SU-DHL-6 (cell line): Measurements from ENCODE around the gene ZNF268.

ENCODE experiments used
- H2AFZ ChIP-seq: fragments of 200-600 bp; sonication (generic); 2 replicates; pipeline ENCODE4 v1.6.1; 2014; ENCODE audit warnings: low read depth, mild to moderate bottlenecking, moderate library complexity, mixed read lengths, antibody characterized with exemption, low read length; ENCODE audit not compliant: severe bottlenecking
- H3F3A ChIP-seq: fragments of 200-600 bp; shearing (Covaris generic); 2 replicates; pipeline ENCODE4 v1.6.0; 2016; ENCODE audit warnings: antibody characterized with exemption, mild to moderate bottlenecking; ENCODE audit not compliant: insufficient read depth
- H3K27ac ChIP-seq: fragments of 200-600 bp; sonication (generic); 2 replicates; pipeline ENCODE4 v1.5.1; 2016; ENCODE audit warnings: low read depth, mild to moderate bottlenecking, low read length, moderate library complexity, mixed read lengths
- H3K27me3 ChIP-seq: fragments of 200-600 bp; sonication (generic), shearing (Covaris generic); 2 replicates; pipeline ENCODE4 v1.6.0; 2014; ENCODE audit warnings: mild to moderate bottlenecking, low read length
- H3K36me3 ChIP-seq: fragments of 200-600 bp; sonication (generic); 2 replicates; pipeline ENCODE4 v1.6.1; 2014; ENCODE audit warnings: mild to moderate bottlenecking, low read length, mixed read lengths
- H3K4me2 ChIP-seq: fragments of 300-600, 200-600 bp; shearing (Covaris generic), sonication (generic); 2 replicates; pipeline ENCODE4 v1.6.0; 2014; ENCODE audit warnings: low read length, low read depth, mild to moderate bottlenecking; ENCODE audit not compliant: poor library complexity, severe bottlenecking
- H3K4me3 ChIP-seq: fragments of 200-600 bp; sonication (generic); 2 replicates; pipeline ENCODE4 v1.5.1; 2014; ENCODE audit warnings: antibody characterized with exemption, low read length, mild to moderate bottlenecking, mixed read lengths; ENCODE audit not compliant: insufficient read depth, poor library complexity, severe bottlenecking
- H3K79me2 ChIP-seq: fragments of 200-600 bp; sonication (generic); 2 replicates; pipeline ENCODE4 v1.6.1; 2014; ENCODE audit warnings: mild to moderate bottlenecking, low read length, moderate library complexity; ENCODE audit not compliant: insufficient read depth
- H3K9ac ChIP-seq: fragments of 200-600 bp; sonication (generic); 2 replicates; pipeline ENCODE4 v1.7.0; 2014; ENCODE audit warnings: mild to moderate bottlenecking, low read length
- H3K9me2 ChIP-seq: fragments of 200-600 bp; sonication (generic); replicated peaks from 2 replicates; pipeline ENCODE4 v1.6.1; 2014; ENCODE audit warnings: low read length; ENCODE audit not compliant: insufficient read depth
- H3K9me3 ChIP-seq: fragments of 200-600 bp; sonication (generic); 2 replicates; pipeline ENCODE4 v1.6.1; 2014; ENCODE audit warnings: low read length, mixed read lengths; ENCODE audit not compliant: insufficient read depth
- H4K20me1 ChIP-seq: fragments of 200-600 bp; sonication (generic); 2 replicates; pipeline ENCODE4 v1.6.1; 2014; ENCODE audit warnings: low read depth, mild to moderate bottlenecking, antibody characterized with exemption, low read length, moderate library complexity, mixed read lengths
- CTCF ChIP-seq: fragments of 200-600 bp; sonication (generic); IDR thresholded peaks from one replicate; pipeline ENCODE4 v1.5.1; 2017; ENCODE audit warnings: antibody characterized with exemption, mild to moderate bottlenecking, low read length, moderate library complexity; ENCODE audit not compliant: insufficient read depth, poor library complexity, severe bottlenecking
- EZH2phosphoT487 ChIP-seq: fragments of 200-600 bp; sonication (generic), shearing (Covaris generic); conservative IDR thresholded peaks from 2 replicates; pipeline ENCODE4 v1.6.1; 2018; ENCODE audit warnings: mild to moderate bottlenecking, antibody characterized with exemption, low read length, moderate library complexity, mixed read lengths

ZNF268 gene

GRCh38 chr12:133181238-133181959, at the start of gene ZNF268:
Gene ZNF268 (plus strand): TSS chr12:133181495. CDS start chr12:133181998, 503 bp downstream.
- H4K20me1 ChIP-seq = no peaks in the 10 kb centered on the region
- H3F3A ChIP-seq = no peaks in the 10 kb centered on the region
- peak within 1 kb of the TSS; percentile 90 for H2AFZ ChIP-seq
- peaks cover 28% of the 10 kb centered on the region; the same call in 1 of the 2 replicates for H3K9me3 ChIP-seq
- peak within 1 kb of the TSS; percentile 54 for H3K4me2 ChIP-seq
- H3K4me3 ChIP-seq = peak within 1 kb of the TSS; percentile 65
- TF ChIP-seq CTCF (peak; percentile 70), EZH2phosphoT487 (no peak)
- no peaks in the 10 kb centered on the region for H3K79me2 ChIP-seq
- H3K27ac ChIP-seq = no peak within 1 kb of the TSS
- no peaks in the 10 kb centered on the region for H3K27me3 ChIP-seq
- H3K9ac ChIP-seq = peak within 1 kb of the TSS; percentile 54
- peaks cover 11% of the 10 kb centered on the region for H3K36me3 ChIP-seq
- H3K9me2 ChIP-seq = no peaks in the 10 kb centered on the region

GRCh38 chr12:133135747-133136146, 45.5 kb upstream of the ZNF268 start:
- Histone ChIP-seq H3K79me2 (no peaks in the 10 kb centered on the region), H2AFZ (no peak overlapping the region), H4K20me1 (no peaks in the 10 kb centered on the region), H3K9ac (no peak overlapping the region), H3K36me3 (peaks cover 66% of the 10 kb centered on the region), H3K4me3 (no peak overlapping the region), H3K9me2 (no peaks in the 10 kb centered on the region), H3F3A (peaks cover 7% of the 10 kb centered on the region), H3K27me3 (no peaks in the 10 kb centered on the region), H3K9me3 (peaks cover 46% of the 10 kb centered on the region; the same call in 1 of the 2 replicates), H3K27ac (no peak overlapping the region), H3K4me2 (no peak overlapping the region)
- TF ChIP-seq CTCF = no peak
- no peak for TF ChIP-seq EZH2phosphoT487

- peaks cover 55% of the 10 kb centered on the region for H3K36me3 ChIP-seq
- H3F3A ChIP-seq = no peaks in the 10 kb centered on the region; the same call in 1 of the 2 replicates
- peaks cover 50% of the 10 kb centered on the region; the same call in 1 of the 2 replicates for H3K9me3 ChIP-seq
- H4K20me1 ChIP-seq = no peaks in the 10 kb centered on the region
- H3K9me2 ChIP-seq = no peaks in the 10 kb centered on the region
- H3K4me2 ChIP-seq = no peak overlapping the region
- no peak overlapping the region for H3K4me3 ChIP-seq
- no peak overlapping the region for H3K27ac ChIP-seq
- H2AFZ ChIP-seq = no peak overlapping the region
- no peaks in the 10 kb centered on the region for H3K79me2 ChIP-seq
- no peaks in the 10 kb centered on the region for H3K27me3 ChIP-seq
- no peak overlapping the region for H3K9ac ChIP-seq
- TF ChIP-seq CTCF (no peak), EZH2phosphoT487 (no peak)
These were observed 35.3 kb upstream of the ZNF268 start for GRCh38 chr12:133145981-133146380.
